ENCODE data around the gene ASB10.
A peak's percentile ranks its signal among the peaks of the same experiment; 100 is the strongest.

ASB10 gene

DNA sequence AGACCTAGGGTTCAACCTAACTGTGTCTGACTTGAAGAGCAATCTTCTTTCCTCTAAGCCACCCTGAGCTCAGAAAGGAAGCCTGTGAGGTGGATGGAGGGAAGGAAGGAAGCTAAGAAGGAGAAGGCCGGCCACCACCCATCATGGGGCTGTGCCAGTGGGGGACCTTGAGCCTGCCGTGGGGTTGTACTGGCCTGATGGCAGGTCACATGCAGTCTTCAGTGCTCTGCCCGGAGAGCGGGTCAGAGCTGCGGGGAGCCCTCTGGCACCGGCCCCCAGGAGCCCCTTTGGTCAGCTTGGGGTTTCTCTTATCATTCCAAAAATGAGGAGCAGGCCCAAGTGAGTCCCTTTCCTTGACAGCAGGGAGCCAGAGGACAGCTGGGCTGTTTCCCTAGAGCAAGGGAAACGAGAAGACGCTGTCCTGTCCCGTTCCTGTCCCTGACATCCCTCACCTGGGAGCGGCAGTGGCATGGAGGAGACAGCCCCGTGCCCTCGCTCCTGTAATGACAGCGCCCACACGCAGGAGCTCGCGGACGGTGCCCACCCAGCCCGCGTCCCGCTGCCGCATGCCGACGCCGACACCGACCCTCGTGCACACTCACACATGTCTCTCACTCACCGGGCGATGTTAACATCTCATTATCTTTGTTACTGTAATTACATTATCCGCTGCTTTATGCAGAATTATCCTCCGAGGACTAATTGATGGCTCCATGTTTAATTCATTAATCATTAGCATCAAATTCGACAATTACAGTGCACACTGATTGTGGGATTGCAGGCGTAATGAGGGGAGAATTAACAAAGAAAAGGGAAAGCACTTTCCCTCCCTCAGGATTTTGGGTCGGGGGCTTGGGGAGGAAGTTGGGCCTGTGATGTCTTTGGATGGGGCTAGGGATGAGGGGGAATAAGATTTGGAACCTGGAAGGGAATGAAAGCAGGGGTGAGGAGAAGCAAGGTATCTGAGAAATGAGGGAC, 50.9 kb downstream of the ASB10 start:
- no peak for DNase-seq (ENCODE audit: low read depth)

DNA sequence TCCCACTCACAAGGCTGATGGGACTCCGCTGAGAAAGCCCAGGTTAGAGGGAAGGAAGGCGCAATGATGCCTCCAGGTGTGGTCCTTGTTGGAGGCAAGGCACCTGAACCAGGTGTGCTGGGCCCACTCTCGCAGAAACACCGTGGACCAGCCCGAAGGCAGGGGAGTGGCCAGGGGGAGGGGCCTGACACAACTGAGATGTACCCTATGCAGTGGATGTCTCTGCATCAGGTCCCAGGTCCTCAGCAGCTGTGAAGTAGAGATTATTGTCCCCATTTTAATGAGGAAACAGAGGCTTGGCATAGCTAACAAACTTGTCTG, 51.6 kb downstream of the ASB10 start:
- no peak for DNase-seq (ENCODE audit: low read depth)

DNA sequence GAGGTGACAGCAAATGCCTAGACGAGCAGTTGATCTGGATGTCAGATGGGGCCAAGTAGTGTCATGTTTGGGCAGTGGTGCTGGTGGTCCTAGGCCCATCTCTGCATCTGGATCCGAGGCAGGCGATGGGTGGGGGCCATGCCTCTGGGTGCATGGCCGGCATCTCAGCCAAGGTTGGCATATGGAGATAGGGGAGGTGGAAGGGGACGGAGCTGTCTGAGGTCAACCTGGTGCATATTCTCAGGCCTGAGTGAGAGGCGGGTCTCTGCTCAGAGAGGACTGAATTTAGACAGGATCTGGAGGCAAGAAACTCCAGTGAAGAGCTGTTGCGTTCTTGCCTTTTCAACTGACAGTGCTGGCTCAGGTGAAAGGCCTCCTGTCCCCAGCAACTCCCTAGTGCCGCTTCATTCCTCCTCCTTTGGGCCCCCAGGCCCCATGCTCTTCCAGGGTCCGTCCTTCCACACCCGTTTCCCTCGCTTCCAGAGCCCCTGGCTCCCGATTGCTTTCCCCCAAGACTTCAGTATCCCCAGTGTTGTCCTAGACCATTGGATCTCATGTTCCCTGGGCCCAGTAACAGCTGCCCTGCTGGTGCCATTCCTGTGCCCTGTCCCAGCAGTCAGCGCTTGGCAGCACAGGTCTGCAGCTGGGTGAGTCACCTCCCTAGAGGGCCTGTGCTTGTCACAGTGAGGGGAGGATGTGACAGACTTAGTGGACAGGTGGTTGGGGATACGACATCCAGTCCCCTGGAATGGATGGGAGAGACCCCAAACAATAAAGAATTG, 52.1 kb downstream of the ASB10 start:
- no peak for DNase-seq (ENCODE audit: low read depth)

DNA sequence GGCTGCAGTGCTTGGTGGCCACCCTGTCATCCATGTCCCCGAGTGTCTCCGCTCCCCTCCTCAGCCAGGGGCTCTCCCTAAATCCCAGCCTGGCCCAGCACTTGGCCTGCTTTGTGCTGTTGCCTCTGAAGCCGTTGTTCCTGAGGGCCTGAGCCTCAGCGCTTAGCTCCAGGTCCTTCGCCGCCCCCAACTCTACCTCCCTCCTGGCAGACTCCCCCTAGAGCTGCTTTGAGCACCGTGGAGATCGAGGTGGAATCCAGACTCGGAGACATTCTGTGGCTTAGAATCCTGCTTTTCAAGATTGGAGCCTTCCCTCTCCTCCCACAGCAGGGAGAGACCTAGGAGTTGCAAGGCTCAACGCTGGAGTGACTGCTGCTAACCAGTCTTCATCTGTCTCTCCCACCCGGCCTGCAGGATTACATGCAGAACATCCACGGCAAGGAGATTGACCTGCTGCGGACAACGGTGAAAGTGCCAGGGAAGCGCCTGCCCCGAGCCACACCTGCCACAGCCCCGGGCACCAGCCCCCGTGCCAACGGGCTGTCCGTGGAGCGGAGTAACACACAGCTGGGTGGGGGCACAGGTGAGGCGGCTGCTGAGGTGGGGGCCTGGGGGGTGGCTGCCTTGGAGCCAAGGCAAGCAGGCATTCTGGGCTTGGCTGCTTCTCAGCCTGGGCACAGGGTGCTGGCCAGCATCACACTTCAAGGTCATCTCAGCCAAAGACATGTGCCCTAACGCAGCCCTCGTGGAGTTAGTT, 52.9 kb downstream of the ASB10 start:
- DNase-seq (ENCODE audit: low read depth): no peak

DNA sequence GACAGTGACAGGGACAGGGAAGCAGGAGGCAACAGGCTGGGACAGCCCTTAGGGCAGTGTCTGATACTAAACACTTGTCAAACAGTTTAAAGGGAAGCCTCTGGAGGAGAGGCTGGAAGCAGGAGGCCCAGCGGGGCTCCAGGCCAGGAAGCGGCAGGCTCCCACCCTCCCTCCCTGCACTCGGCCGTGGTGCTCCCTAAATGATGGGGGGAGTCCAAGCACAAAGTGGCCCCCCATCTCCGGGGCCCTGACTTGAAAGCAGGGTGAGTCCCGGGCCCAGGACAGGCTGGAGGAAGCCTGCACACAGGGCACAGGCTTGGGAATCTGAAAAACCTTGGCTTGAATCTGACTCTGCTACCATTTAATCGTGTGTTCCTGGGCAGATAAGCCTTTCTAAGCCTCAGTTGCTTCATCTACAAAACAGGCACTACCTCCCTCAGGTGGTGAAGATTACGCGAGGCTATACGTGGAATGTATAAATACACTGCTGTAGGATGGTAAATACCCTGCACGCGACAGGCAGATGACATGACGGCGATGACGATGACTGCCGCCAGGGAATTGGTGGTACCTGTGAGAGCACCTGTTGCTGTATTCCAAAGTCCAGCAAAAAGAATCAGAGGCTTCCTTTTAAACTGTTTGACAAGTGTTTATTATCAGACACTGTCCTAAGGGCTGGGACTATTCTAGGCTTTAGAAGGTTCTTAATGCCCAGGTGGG, 53.6 kb downstream of the ASB10 start:
- DNase-seq (ENCODE audit: low read depth): no peak

DNA sequence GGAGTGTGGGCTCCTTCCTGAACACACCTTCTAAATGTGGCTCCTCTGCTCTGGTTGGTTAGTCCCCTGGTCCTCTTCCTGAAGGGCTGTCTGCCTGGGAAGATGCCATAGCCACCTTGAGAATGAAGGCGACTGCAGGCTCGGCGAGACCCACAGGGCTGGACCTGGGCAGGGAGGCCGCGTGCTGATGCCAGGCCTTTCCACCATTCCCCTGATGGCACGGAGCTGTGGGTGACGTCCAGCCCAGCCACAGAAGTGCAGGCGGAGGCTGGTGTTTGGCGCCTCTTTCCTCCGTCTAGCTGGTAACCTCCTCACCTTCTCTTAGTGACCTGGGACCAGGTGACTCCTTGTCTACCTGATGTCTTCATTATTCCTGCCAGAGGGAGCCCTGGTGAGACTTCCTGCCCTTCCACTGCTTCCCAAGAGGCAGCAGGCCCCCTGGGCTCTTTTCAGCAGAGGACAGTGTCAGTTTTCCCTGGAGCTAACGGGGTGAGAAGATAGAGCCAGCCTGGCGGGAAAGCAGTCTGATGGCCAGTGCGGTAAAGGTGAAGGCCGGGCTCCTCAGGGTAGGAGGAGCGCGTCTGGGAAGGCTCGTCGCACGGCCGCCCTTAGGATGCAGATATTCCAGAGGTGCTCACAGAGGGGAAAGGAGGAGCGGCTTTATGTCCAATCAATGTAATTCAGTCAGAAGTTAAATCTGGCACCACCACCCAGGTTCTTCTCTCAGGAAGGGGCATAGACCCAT, 54.4 kb downstream of the ASB10 start:
- no peak for DNase-seq (ENCODE audit: low read depth)

DNA sequence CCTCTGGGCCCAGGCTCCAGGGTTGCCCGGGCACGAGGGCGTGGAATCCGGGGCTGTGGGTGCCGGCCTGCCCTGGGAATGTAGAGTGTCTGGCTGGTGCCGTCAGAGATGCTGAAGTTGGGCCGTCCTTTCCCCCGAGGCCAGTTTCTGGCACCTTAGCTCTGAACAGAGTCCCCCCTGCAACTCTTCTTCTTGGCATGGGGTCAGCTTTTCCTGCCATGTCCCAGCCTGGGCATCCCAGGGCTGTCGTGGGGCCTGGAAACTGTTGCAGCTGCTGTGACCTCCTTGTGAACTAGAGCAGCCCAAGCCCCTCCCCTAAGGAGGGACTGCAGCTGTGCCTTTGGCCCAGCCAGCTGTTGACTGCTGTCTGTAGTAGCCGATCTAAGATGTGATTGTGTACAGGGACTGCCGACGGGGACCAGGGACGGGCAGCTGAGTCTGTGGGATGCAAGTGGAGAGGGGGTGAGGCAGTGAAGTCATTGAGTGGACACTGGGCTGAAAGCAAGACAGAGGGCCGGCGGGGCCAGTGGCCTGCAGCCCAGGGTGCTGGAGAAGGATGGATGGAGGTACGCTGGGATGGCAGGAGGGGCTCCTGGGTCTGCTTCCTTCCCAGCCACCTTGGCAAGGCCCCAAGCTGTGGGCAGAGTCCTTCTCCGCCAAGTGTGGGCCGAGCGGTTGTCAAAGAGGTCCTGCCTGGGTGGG, 55.3 kb downstream of the ASB10 start:
- no peak for DNase-seq (ENCODE audit: low read depth)

DNA sequence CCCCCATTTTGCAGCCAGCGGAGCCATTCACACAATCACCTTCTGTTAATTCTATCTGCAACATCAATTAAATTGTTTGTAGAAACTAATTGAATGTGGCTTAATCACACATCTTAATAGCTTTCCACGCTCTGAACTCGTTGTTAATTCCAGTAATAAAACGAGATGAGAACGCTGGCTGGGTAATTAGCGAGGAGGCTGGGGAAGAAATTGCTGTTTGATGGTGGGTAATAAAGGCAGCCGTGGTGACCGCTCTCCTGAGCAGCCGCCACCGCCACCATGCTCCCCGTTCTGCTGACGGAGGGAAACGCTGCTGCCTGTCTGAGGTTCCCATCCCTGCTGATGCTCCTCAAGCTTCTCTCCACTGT, 55.8 kb downstream of the ASB10 start:
- DNase-seq (ENCODE audit: low read depth): no peak

DNA sequence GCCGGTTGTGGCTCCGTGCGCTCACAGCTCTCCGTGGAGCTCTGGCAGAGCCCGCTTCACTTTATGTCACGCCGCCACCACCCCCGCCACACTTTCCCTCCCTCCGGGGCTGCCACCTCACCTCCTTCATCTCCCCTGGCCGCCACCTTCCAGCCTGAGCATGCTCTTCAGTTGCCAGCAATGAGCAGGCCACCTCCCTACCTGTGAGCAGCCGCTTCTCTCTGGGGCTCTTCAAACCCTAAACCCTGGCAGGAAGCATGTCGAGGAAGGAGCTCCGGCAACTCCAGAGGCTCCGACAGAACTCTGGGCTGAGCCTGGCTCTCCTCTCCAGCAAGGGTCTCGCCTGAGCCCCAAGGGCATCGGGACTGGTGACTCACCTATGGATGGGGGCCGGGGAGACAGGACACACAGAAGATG, 56.3 kb downstream of the ASB10 start:
- DNase-seq (ENCODE audit: low read depth): no peak

DNA sequence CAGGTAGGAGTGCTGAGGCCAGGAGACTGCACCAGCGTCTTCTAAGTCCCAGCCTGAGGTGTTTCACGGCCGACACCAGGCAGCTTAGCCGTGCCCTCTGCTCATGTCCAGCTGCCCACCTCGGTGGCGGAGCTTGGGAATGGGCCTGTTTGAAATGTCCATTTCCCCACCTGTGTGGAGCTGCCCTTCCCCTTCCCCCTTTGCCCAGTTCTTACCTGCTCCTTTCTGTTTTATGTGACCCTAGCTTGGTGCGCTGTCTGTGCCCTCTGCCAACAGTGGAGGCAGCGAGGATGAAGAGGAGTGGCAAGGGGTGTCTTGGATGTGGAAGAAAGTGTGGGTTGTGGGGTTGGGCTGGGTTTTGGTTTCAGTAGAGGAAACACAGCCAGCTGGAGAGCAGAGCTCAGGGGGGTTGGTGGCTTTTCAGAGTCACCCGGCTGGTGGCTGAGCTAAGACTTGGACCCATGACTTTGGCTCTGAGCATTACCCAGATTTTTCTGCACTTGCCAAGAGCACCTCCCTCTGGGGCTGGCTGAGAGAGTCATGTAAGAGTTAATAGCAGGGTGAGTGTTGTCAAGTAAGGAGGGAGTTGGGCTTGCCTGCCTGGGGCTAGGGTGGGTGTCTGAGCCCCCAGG, 57.0 kb downstream of the ASB10 start:
- DNase-seq (ENCODE audit: low read depth): no peak

DNA sequence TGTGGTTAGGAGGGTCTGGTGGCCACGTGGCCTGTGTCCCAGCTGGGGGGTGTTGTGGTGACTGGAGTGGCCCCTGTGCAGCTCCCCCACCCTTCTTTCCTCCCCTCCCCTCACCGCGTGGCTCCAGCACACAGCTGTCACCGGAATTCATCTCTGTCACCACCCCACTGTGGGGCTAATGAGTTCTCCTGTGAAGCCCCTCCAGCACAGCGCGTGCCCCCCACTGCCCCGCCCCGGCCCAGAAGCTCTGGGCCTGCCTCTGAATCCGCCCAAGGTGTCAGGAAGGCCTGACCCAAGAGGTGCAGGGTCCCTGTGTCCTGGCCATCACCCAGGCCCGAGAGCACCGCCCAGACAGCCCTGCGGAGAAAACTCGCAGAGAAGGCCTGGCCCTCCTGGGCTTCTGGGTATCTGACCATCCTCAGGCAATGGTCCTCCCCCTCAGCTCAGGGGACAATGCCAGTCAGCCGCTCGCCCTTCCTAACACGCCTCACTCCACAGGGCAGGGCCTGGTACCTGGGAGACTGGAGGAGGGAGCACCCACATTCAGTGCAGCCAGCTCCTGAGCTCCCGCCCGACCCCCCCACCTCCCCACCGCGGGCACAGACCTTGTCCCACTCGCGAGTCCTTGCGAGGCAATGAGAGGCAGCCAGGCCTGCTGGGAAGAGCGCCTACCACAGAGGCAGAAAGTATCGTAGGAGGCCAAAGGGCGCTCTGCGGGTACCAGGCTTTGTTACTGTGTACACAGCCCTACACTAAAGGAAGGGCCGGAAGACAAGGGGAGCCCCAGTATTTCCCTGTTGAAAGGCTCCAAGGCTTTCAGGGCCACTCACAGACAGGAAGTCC, 57.7 kb downstream of the ASB10 start:
- DNase-seq (ENCODE audit: low read depth): no peak

DNA sequence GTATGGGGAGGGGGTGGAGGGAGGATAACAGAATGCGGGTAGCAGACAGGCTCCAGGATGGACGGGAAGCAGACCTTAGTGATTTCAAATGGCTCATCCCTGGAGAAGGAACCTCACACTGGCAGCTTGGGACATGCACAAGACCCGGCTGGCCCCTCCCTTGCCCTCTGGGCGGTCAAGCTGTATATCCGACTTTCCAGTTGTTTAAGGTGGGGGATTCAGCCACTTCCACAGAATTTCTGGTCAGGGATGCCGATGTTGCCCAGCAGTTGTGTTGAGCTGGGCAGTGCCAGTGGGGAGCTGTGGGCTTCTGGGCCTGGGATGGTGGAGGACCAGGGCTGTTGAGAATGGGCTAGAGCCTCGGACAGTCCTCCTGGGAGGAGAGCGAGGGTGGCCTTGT, 58.3 kb downstream of the ASB10 start:
- DNase-seq (ENCODE audit: low read depth): no peak

DNA sequence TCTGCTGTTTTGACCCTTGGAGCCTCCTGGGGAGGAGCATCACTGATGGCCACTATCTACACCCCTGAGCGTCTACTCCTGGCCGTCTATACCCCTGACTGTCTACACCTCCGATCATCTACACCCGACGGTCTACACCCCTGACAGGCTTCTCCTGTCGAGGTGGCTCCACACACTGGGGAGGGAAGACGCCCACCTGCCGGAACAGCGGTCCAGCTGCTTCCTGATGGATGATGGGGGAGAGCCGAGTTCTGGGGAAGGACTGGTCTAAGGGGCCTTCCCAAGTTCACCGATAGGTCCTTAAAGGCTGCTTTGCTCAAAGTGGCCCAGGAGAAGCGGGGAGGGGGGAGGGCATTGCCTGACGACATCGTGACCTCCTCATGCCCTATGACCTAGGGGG, 58.9 kb downstream of the ASB10 start:
- no peak for DNase-seq (ENCODE audit: low read depth)

DNA sequence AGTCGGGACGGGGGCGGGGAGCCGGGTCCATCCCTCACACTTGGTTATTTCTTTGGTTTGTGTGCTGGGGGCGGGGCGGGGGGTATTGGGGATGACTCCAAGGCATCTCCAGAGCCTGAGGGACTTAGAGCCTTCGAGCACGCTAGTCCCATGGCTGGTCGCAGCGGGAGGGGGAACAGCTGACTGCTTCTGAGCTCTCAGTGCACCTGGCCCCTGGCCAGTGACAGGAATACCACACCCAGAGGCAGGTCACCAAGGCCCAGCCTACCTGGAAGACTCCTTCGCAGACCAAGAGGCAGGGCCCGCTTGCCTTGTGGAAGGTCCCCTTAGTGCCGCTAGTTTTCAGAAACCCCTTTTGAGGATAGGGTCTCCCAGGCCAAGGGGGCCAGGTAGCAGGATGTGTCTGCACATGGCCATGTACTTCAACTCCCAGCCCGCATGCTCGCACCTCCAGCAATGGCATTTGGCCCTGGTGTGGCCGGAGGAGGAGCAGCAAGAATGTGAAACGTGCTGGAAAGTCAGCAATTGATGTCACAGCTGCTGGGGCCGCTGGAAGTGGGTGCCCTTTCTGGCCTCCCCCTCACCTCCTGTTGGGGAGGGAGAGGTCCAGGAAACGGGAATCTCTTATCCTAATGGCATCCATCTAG, 60.4 kb downstream of the ASB10 start:
- DNase-seq (ENCODE audit: low read depth): no peak

DNA sequence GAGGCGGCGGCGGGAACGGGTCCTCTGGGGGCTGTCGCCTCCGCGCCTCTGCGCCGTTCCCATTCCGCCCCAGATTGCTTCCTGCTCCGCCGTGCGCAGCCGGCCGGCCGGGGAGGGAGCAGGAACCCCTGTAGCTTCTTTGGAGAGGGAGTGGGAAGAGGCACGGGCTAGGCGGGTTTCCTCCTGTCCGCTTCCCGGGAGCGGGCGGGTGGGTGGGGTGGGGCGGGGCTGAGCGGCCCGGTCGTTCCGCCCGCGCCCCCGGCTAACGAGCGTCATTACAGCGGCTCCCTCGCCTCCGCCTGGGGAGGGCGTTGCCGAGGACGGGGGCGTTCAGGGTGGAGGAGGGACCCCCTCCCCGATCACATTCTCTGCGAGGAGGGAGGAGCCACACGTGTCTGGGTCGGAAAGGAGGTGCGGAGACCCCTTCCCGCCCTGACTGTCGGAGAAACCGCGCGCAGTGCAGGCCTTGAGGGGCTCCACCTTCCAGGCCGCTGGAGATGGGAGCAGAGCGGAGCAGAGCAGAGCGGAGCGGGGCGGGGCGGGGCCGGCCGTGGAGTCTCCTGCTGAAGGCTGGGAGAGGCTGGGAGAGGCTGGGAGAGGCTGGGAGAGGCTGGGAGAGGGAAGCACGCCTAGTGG, 61.1 kb downstream of the ASB10 start:
- peak; percentile 6 for DNase-seq (ENCODE audit: low read depth)
